NCI-H2196 treated with DMSO at 0.1 percent for 48 hours (cell line): ENCODE measurements around the gene ATP6V0D1.

Experiments
- DNase-seq: peaks from one replicate; lab custom pipeline; 2025; ENCODE audit not compliant: unreplicated experiment; lab: John Stamatoyannopoulos, UW

The ATP6V0D1 gene

DNA sequence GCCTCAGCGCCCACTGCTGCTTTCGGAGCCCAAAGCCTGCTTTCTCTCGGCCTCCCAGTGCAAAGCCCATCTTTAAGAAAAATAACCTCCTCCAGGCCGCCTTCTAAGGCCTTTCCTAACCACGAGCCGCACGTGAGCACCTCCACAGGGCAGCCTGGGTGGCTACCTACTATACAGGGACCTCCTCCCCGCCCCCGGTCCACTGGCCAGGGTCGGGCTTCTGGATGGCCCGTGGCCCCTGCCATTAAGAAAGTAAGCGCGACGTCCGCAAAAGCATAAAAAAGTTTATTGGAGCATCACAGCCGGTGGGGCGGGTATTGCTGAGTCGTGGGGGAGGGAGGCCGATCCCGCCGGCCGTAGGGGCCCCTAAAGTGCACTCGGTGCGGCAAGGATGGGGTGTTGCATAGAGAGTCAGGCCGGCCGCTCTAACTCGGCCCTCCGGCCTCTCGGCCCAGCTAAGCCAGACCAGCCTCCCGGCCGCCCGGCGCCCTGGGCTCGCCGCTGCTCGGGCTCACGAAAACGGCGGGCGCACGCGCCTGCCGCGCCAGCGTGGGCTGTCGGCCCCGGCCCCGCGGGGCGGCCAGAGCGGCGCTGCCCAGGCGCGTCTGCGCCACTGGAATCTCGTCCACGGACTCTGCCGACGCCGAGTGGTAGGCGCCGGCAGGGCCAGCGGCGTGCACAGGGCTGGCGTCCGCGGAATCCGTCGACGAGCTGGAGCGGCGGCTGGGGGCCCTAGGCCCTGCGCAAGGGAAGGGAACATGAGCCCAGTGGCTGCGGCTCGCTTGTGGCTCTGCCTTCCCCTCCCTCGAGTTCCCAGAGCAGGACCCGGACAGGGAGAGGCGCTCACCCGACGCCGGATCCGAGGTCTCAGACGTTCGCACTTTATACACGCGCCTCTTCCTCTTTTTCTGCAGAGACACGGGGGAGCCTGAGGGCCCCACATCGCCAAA lies 86.5 kb downstream of the ATP6V0D1 start:
- no peak for DNase-seq

DNA sequence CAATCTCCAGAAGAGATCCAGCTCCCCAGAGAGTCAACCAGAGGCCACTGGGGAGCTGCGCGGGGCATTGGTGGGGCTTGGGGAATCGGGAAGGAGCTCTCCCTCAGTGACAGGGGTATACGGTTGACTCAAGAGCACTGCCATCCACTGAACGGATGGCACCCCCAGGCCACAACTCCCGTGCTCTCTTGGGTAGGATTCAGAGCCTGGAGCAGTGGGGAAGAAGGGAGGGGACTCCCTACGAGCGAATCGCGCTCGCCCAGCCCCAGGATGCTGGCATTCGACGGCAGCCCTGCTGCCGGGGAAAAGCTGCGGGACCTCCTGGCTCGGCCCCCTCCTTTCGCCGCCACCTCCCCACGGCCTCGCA lies 87.2 kb downstream of the ATP6V0D1 start:
- no peak for DNase-seq

DNA sequence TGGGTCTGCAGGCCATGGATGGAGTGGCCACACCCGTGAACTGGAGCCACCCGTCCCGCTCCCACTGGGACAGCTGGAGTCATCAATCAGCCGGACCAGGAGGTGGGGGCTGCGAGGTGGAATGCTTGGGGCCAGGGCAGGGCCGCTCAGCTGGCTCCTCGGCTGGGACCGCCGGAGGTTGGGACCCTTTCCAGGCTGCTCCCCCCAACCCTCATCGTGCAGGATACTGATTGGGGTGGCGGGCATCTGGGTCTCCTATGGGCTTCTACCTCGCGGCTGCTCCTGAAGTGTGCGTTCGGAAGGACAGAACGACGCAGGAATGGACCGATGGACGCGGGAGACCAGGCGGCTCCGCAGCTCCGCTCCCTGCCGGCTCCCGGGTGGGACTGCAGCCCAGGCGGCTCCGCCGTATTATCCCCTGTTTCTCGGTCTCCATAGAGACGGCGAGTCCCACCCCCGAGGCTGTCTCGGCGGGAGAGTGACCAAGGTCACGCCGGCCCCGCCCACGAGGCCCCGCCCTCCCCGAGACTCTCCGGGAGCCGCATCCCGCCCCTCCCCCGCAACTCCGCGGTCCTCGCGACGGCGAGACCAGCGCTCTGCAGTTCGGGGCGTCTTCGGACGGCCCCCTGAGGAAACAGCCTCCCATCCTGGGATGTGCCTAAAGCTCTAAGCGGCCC lies 87.7 kb downstream of the ATP6V0D1 start, which contains the start of gene TPPP3:
Gene TPPP3, minus strand, starts transcription at position 388 of the 677 bp plus-strand sequence. CDS start 2,387 bp downstream, outside the sequence.
- DNase-seq, result peak; percentile 27

DNA sequence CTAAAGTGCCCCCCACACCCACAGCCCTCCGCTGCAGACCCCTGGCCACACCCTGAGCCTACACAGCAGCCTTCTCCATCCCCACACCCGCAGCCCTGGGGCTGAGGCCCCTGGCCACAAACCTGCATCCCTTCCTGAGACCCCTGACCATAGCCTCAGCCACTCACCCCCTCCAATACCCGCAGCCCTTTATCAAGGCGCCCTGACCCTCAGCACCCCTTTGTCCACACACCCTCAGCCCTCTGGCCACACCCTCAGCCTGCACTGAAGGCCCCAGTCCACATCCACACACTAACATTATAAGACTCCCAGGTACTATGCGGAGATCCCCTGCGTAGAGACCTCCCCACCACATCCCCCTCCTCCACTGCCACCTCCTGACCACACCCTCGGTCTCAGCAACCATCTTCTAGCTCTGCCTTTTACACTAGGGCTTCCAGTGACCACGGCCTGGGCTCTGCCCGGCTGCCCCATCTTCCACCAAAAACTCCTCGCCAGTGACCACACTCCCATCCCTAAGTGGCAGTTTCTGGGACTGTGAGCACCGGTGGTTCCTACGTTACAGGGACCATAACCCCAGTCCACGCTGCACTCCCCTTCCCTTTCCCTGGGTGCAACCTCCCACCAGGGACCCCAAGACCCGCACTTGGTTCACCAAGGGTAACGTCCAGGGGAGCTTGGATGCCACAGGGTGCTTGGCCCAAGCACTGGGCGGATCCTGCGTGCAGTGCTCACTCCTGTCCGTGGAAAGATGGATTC lies 88.5 kb downstream of the ATP6V0D1 start:
- no peak for DNase-seq

DNA sequence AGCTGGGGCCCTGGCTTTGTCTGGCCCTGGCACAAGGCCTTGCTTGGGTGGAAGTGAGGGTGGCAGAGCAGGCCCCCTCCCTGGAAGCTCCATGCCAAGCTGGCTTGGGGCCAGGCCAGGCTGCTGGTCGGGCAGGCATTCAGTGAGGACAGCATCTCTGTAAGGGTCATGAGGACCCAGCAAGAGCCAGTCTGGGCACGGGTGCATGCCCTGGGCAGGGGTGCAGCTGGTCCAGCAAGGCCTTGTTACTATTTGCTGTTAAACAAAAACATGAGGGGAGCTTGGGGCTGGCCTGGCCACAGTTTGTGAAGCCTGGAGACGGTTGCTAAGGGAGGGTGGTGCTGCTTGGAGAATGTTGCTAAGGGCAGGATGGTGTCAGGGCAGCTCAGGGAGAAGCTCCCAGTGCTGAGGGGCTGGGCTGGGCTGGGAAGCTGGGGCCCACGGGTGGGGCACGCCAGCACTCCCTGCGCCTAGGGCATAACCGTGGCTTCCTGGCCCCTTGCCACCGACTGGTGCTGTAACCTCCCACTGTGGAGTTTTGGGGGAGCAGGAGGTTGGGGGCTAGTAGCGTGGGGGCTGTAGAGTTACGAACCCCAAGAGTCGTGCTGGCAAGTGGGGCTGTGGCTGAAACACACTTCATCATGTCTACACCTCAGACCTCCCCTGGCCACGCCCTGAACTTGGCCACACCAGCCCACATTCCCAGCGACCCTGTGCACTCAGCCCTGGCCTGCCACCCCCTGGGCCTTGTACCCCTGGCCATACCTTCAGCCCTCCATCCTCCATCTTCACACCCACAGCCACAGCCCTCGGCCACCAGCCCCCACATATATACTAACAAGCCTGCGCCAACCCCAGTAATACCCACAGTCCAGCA lies 89.3 kb downstream of the ATP6V0D1 start:
- DNase-seq, result peak; percentile 66

DNA sequence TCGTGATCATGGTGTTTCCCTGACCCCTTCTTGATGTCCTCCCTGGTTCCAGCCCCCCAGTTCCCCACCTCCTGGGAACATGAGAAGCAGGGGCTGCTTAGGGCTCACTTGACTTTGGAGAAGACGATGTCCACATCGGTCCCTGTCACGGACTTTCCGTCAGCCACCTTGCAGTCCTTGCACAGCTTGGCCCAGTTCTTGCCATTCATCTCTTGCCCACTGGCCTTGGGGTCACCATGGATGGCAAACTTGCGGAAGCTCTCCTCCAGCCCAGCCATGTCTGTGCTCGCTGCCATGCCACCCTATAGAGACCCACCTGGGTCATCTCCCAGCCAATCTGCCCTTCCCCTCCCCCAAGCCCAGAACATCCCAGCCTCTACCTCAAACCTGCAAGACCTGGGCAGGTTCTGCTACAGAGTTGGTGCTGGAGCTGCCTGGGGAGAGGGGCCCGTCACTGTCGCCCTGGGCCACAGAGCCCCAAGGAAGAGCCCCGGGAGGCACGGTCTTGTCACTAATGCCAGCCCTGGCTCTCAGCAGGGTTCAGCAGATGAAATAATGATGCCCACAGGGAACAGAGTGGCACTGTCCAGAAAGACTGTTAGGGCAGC lies 90.0 kb downstream of the ATP6V0D1 start:
- no peak for DNase-seq

DNA sequence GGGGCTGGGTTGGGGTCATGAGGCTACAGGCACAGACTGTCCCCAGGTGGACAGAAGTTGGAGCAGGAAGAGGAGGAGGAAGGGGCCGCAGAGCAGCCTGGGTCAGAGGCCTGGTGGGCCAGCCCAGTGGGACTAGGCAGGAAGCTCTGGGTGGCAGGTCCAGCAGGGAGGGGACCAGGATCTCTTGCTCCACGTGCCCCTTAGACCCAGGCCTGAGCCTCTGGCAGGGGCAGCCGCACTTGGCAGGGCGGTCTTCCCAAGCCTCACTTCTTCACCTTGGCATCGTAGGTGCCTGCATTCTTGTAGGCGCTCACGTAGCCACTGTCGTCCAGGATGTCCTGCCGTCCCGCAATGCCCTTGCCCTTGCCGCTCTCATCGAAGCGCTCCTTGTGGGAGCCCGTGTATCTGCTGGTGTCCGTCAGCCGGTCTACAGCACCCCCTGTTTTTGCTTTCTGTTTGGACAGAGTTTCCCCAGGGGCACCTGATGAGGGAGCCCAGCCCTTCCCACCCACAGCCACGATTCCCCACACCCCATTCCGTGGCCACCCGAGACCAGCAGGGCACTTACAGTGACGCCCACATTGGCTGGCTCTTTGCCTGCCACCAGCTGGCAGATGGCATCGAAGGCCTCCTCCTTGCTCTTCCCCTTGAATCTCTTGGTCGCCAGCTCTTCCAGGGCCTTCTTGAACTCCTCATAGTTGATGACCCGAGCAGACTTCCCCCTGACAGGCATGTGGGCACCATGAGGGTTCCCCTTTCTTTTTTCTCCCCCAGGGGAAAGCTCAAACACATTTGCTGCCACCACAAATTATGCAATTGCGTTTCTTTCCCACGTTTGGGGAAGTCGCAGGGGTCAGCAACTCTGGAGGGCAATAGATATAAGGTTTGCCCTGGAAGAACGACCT lies 90.8 kb downstream of the ATP6V0D1 start:
- no peak for DNase-seq

DNA sequence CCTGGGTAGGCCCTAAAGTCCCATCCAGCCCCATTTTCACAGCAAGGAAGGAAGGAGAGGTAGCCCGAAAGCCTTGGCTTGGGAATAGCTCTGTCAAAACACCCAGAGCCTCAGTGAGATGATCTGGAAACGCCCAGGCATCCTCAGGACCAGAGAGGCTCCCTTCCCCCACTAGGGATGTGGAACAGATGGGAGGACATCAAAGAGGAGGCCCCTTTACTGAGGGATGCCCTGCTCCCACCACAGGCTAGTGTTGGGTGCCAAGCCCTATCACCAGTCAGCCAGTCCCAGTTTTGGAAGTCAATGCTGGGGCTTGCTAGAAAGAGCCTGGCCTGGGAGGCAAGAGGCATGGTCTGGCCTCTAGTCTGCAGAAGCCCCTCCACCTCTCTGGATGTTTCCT lies 92.4 kb downstream of the ATP6V0D1 start:
- no peak for DNase-seq

DNA sequence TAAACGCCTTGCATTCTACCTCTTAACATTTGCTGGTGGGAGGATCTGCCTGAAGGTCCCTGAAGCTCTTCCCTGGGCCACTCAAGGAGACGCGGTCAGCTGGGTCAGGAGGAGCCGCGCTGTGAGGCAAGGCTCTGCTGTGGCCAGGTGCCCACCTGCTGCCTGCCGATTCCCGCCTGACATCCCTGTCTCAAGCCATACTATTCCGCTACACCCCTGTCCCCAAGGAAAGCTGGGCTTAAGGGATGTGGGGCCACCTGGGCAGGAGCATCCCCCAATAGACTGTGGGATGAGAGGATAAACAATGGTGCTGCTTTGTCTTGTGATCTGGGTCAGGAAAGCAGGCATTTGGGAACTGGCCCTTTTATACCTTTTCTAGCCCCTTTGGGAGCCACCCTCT lies 92.8 kb downstream of the ATP6V0D1 start:
- DNase-seq, result no peak
